Lung (tissue), 13 donors: ENCODE data around the gene IGF2BP1. TPM values are rescaled to one million over a fixed set of nuclear protein-coding genes. Genes with fewer than 3 reads are reported as not detected.

ENCODE experiments used
- ATAC-seq: fragments of 200-7000 bp; cut with Tn5 transposase; one replicate; pipeline ENCODE4 v1.9.1; 2020; ENCODE audit warnings: moderate number of reproducible peaks; ENCODE audit not compliant: insufficient read depth, low FRiP score
- DNase-seq, 3 donors: peaks; one replicate each; pipeline ENCODE4 v3.0.0-alpha.2; 2013 to 2017
- H3K27ac ChIP-seq, 2 donors: one replicate each; pipeline ENCODE4 v1.5.1; 2013; ENCODE audit warnings: mild to moderate bottlenecking in 2 of 2, moderate library complexity in 2 of 2, control low read depth in 1 of 2, inconsistent platforms in 1 of 2, low read depth in 1 of 2, low read length in 1 of 2
- H3K27me3 ChIP-seq, 3 donors: one replicate each; pipeline ENCODE4 v1.5.1; 2013; ENCODE audit warnings: low read length in 2 of 3; ENCODE audit not compliant: control insufficient read depth in 3 of 3, insufficient read depth in 3 of 3
- H3K36me3 ChIP-seq, 4 donors: one replicate each; pipeline ENCODE4 v1.5.1; 2013; ENCODE audit warnings: low read length in 4 of 4, mild to moderate bottlenecking in 1 of 4, moderate library complexity in 1 of 4; ENCODE audit not compliant: control insufficient read depth in 4 of 4, insufficient read depth in 4 of 4
- H3K4me1 ChIP-seq, 5 donors: one replicate each; pipeline ENCODE4 v1.5.1; 2013; ENCODE audit warnings: low read length in 5 of 5, mild to moderate bottlenecking in 2 of 5, moderate library complexity in 1 of 5; ENCODE audit not compliant: control insufficient read depth in 5 of 5, insufficient read depth in 5 of 5
- H3K4me3 ChIP-seq: one replicate; pipeline ENCODE4 v1.5.1; 2013; ENCODE audit warnings: mild to moderate bottlenecking, control low read depth, moderate library complexity
- H3K9ac ChIP-seq, 2 donors: one replicate each; pipeline ENCODE4 v1.5.1; 2013; ENCODE audit warnings: low read length in 2 of 2, control low read depth in 1 of 2; ENCODE audit not compliant: insufficient read depth in 1 of 2
- H3K9me3 ChIP-seq, 4 donors: one replicate each; pipeline ENCODE4 v1.5.1; 2013; ENCODE audit warnings: low read length in 3 of 4, mild to moderate bottlenecking in 1 of 4, moderate library complexity in 1 of 4; ENCODE audit not compliant: control insufficient read depth in 4 of 4, insufficient read depth in 3 of 4
- WGBS, 2 donors: extraction: QIAGEN DNeasy Blood & Tissue Kit; methylation state at CpG; one replicate each; pipeline ENCODE4 v1.1.7; 2013; 5-methylcytosine and 5-hydroxymethylcytosine counted together
- polyA plus RNA-seq, 2 donors: library from polyadenylated mRNA; stranded (reverse); fragments of 200-250 nt; gene quantifications; one replicate each; pipeline ENCODE4 v1.2.1, GENCODE V29; 2013
- small RNA-seq: library from RNA; depleted of rRNA; stranded (forward); fragments of <200 nt; gene quantifications from one replicate; pipeline ENCODE3, GENCODE V24; 2014; ENCODE audit warnings: low replicate concordance
- total RNA-seq, 2 donors: library from RNA; depleted of rRNA in 1 of 2; stranded (reverse); fragments of >200 nt in 1 of 2; gene quantifications; one replicate each; pipeline ENCODE4 v1.2.1, GENCODE V29; 2014 to 2021
- TF ChIP-seq, protein P1 (sequence below): IDR thresholded peaks from 2 replicates; pipeline ENCODE4 v1.5.1; 2012; ENCODE audit warnings: mild to moderate bottlenecking; ENCODE audit errors: control extremely low read depth, extremely low read depth
- donor health status: control.
- donor health status: control.
- donor health status: Bipolar disorder and iron deficiency.
- donor health status: healthy.
- donor health status: DM: yes; HTN: yes; CAD: no.

IGF2BP1 gene
- total and polyA plus RNA-seq, 4 donors = 0.06 to 14.9 (median 0.31) TPM

DNA sequence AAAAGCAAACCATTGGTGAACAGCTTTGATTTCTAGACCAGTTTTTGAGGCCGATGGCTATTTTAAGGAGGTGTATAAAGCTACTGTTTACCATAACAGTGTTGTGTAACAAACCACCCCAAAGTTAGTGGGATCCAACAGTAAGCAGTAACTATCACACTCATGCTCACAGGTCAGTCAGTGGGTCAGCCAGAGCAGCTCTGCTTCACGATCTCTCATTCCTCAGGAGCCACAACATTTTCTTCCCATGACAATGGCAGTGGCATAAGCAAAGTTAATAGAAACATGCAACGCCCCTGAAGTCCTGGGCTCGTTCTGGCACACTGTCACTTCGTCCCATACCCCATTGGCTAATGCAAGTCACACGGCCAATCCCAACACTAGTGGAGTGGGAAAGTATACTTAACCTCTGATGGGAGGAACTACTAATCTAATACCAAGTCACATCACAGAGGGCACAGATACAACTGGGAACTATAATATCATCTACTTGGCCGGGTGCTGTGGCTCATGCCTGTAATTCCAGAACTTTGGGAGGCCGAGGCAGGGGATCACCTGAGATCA, 107.4 kb downstream of the IGF2BP1 start:
- 85 to 90% methylated on average over 8 of the region's 8 CpGs for WGBS, 2 donors
- no peak for DNase-seq
- no peak overlapping the region for H3K27ac ChIP-seq
- TF ChIP-seq, protein P1, sequence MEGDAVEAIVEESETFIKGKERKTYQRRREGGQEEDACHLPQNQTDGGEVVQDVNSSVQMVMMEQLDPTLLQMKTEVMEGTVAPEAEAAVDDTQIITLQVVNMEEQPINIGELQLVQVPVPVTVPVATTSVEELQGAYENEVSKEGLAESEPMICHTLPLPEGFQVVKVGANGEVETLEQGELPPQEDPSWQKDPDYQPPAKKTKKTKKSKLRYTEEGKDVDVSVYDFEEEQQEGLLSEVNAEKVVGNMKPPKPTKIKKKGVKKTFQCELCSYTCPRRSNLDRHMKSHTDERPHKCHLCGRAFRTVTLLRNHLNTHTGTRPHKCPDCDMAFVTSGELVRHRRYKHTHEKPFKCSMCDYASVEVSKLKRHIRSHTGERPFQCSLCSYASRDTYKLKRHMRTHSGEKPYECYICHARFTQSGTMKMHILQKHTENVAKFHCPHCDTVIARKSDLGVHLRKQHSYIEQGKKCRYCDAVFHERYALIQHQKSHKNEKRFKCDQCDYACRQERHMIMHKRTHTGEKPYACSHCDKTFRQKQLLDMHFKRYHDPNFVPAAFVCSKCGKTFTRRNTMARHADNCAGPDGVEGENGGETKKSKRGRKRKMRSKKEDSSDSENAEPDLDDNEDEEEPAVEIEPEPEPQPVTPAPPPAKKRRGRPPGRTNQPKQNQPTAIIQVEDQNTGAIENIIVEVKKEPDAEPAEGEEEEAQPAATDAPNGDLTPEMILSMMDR = no peak
- no peaks in the 10 kb centered on the region for H3K36me3 ChIP-seq
- no peaks in the 10 kb centered on the region for H3K27me3 ChIP-seq
- ATAC-seq = no peak
- peaks cover 0 to 1% (median 0%) of the 10 kb centered on the region in 5 donors for H3K4me1 ChIP-seq
- H3K9ac ChIP-seq = no peak overlapping the region
- no peaks in the 10 kb centered on the region for H3K9me3 ChIP-seq
- no peak overlapping the region for H3K4me3 ChIP-seq

Small RNAs within 50 kb of the gene (small RNA-seq; reads per million reads assigned to genes)
- gene RF00017 (not detected), gene RF01210 (not detected), gene RNU1-42P (0.08 reads per million), gene RNU6-826P (0.06 reads per million)

Other genes starting within 250 kb of the IGF2BP1 start
- gene TTLL6, start 180.2 kb upstream of the IGF2BP1 start, total RNA-seq = 1 to 10 TPM; 2.3 to 2.8 TPM
- under 1 TPM; 0.94 to 0.95 TPM for gene TTLL6, start 180.2 kb upstream of the IGF2BP1 start, polyA plus RNA-seq
- gene CALCOCO2, start 166.3 kb upstream of the IGF2BP1 start, total RNA-seq = 100 to 1,000 TPM; 102 to 128 TPM
- gene CALCOCO2, start 166.3 kb upstream of the IGF2BP1 start, polyA plus RNA-seq = 10 to 100 TPM; 46.8 to 84.0 TPM
- gene ATP5MC1, start 104.6 kb upstream of the IGF2BP1 start, total RNA-seq = 10 to 100 TPM; 11.3 to 85.3 TPM
- gene ATP5MC1, start 104.6 kb upstream of the IGF2BP1 start, polyA plus RNA-seq = 100 to 1,000 TPM; 310 to 344 TPM
- gene UBE2Z, start 89.0 kb upstream of the IGF2BP1 start, total RNA-seq = 10 to 100 TPM; 54.7 to 63.5 TPM
- 10 to 100 TPM; 29.5 to 57.5 TPM for gene UBE2Z, start 89.0 kb upstream of the IGF2BP1 start, polyA plus RNA-seq
- 100 to 1,000 TPM in 1 of 2 donors, 10 to 100 TPM in 1; 38.0 to 107 TPM for gene SNF8, start 52.5 kb upstream of the IGF2BP1 start, total RNA-seq
- 100 to 1,000 TPM; 117 to 152 TPM for gene SNF8, start 52.5 kb upstream of the IGF2BP1 start, polyA plus RNA-seq
- gene GIP, start 28.8 kb upstream of the IGF2BP1 start, total RNA-seq = not detected
- not detected for gene GIP, start 28.8 kb upstream of the IGF2BP1 start, polyA plus RNA-seq
- under 1 TPM in 1 of 2 donors, not detected in 1; 0.25 TPM for gene B4GALNT2, start 135.4 kb downstream of the IGF2BP1 start, total RNA-seq
- under 1 TPM; 0.08 to 0.15 TPM for gene B4GALNT2, start 135.4 kb downstream of the IGF2BP1 start, polyA plus RNA-seq
- 1 to 10 TPM; 1.8 to 4.7 TPM for gene GNGT2, start 213.2 kb downstream of the IGF2BP1 start, total RNA-seq
- gene GNGT2, start 213.2 kb downstream of the IGF2BP1 start, polyA plus RNA-seq = 10 to 100 TPM in 1 of 2 donors, 1 to 10 TPM in 1; 9.9 to 12.3 TPM
- 10 to 100 TPM in 1 of 2 donors, 1 to 10 TPM in 1; 6.9 to 20.0 TPM for gene ABI3, start 213.3 kb downstream of the IGF2BP1 start, total RNA-seq
- 10 to 100 TPM; 16.2 to 19.2 TPM for gene ABI3, start 213.3 kb downstream of the IGF2BP1 start, polyA plus RNA-seq
- 10 to 100 TPM in 1 of 2 donors, 1 to 10 TPM in 1; 1.6 to 10.2 TPM for gene PHOSPHO1, start 233.4 kb downstream of the IGF2BP1 start, total RNA-seq
- gene PHOSPHO1, start 233.4 kb downstream of the IGF2BP1 start, polyA plus RNA-seq = 1 to 10 TPM in 1 of 2 donors, under 1 TPM in 1; 0.37 to 2.2 TPM